ENCODE results near the gene LZTS2.
A peak's percentile ranks its signal among the peaks of the same experiment; 100 is the strongest.

LZTS2 gene

GRCh38 chr10:100979791-100980272 is 19.8 kb upstream of the LZTS2 start:
- DNase-seq, result no peak

GRCh38 chr10:100980311-100980710 is 19.3 kb upstream of the LZTS2 start:
- DNase-seq, result no peak

- DNase-seq, result no peak
Measured at GRCh38 chr10:100980711-100981110, 18.9 kb upstream of the LZTS2 start.

- no peak for DNase-seq
Measured at GRCh38 chr10:100981178-100981772, 18.3 kb upstream of the LZTS2 start.

GRCh38 chr10:100982916-100983830 is 16.4 kb upstream of the LZTS2 start:
- DNase-seq, result no peak

GRCh38 chr10:100983868-100984671 is 15.5 kb upstream of the LZTS2 start:
- no peak for DNase-seq

GRCh38 chr10:100984672-100985177 is 14.9 kb upstream of the LZTS2 start:
- no peak for DNase-seq

- peak; percentile 29 for DNase-seq
Measured at GRCh38 chr10:100985336-100985735, 14.3 kb upstream of the LZTS2 start.

GRCh38 chr10:100986623-100986951 is 13.0 kb upstream of the LZTS2 start:
- no peak for DNase-seq

GRCh38 chr10:100986952-100987684 is 12.5 kb upstream of the LZTS2 start, which contains the start of the genes MRPL43 and TWNK:
TSS of gene MRPL43 (minus strand) at chr10:100987497. CDS start at chr10:100987443, 54 bp downstream.
TSS of gene TWNK (plus strand) at chr10:100987543. CDS start at chr10:100988211, 668 bp downstream.
- peak; percentile 94 for DNase-seq

- no peak for DNase-seq
Measured at GRCh38 chr10:100987685-100988049, 11.9 kb upstream of the LZTS2 start.

GRCh38 chr10:100988166-100988565 is 11.4 kb upstream of the LZTS2 start:
- DNase-seq, result no peak

- DNase-seq, result no peak
Measured at GRCh38 chr10:100989088-100989487, 10.5 kb upstream of the LZTS2 start.

GRCh38 chr10:100993986-100994708 is 5.5 kb upstream of the LZTS2 start:
- DNase-seq, result no peak

- DNase-seq, result no peak
Measured at GRCh38 chr10:100995181-100995580, 4.4 kb upstream of the LZTS2 start.

- DNase-seq, result peak; percentile 51
Measured at GRCh38 chr10:100996678-100997359, 2.8 kb upstream of the LZTS2 start.

- peak; percentile 81 for DNase-seq
Measured at GRCh38 chr10:100997360-100998182, 2.0 kb upstream of the LZTS2 start.

GRCh38 chr10:100998183-100998990 is 1.2 kb upstream of the LZTS2 start:
- DNase-seq, result peak; percentile 92
